ENCODE results near the gene SLC16A4. TPM values are rescaled to one million over a fixed set of nuclear protein-coding genes. Genes with fewer than 3 reads are reported as not detected.

Gene SLC16A4
- total and polyA plus RNA-seq, 2 experiments from 2014 or later: 0.94 to 1.6 TPM

GRCh38 chr1:110433213-110433612, 42.4 kb upstream of the SLC16A4 start:
- peaks cover 12% of the 10 kb centered on the region for H3K27me3 Mint-ChIP-seq (ENCODE audit: insufficient read depth, low read depth, poor library complexity)

More at GRCh38 chr1:110433213-110433612, 42.4 kb upstream of the SLC16A4 start:
- H3K4me2 ChIP-seq: peak overlapping the region; percentile 55; the same call in 1 of the 2 replicates
- H3K4me3 ChIP-seq: no peak overlapping the region
- ATAC-seq (no peak), DNase-seq (ENCODE audit: low spot score) (no peak)
- TF ChIP-seq CREB1 (CRISPR knock-in tag; IDR thresholded peaks at IDR 0.05; ENCODE audit: low read depth): no peak
- no peak for TF ChIP-seq STAT1 (IDR thresholded peaks at IDR 0.05; ENCODE audit: unreplicated experiment)
- no peak for TF ChIP-seq EZH2 (IDR thresholded peaks at IDR 0.05; ENCODE audit: low read depth, unreplicated experiment)
- no peak for TF ChIP-seq EZH2phosphoT487 (IDR thresholded peaks at IDR 0.05; ENCODE audit: unreplicated experiment)
- TF ChIP-seq REST (IDR thresholded peaks at IDR 0.05; ENCODE audit: unreplicated experiment): no peak
- TF ChIP-seq POLR2AphosphoS5 (IDR thresholded peaks at IDR 0.05; ENCODE audit: low read depth): no peak
- TF ChIP-seq, protein P1, sequence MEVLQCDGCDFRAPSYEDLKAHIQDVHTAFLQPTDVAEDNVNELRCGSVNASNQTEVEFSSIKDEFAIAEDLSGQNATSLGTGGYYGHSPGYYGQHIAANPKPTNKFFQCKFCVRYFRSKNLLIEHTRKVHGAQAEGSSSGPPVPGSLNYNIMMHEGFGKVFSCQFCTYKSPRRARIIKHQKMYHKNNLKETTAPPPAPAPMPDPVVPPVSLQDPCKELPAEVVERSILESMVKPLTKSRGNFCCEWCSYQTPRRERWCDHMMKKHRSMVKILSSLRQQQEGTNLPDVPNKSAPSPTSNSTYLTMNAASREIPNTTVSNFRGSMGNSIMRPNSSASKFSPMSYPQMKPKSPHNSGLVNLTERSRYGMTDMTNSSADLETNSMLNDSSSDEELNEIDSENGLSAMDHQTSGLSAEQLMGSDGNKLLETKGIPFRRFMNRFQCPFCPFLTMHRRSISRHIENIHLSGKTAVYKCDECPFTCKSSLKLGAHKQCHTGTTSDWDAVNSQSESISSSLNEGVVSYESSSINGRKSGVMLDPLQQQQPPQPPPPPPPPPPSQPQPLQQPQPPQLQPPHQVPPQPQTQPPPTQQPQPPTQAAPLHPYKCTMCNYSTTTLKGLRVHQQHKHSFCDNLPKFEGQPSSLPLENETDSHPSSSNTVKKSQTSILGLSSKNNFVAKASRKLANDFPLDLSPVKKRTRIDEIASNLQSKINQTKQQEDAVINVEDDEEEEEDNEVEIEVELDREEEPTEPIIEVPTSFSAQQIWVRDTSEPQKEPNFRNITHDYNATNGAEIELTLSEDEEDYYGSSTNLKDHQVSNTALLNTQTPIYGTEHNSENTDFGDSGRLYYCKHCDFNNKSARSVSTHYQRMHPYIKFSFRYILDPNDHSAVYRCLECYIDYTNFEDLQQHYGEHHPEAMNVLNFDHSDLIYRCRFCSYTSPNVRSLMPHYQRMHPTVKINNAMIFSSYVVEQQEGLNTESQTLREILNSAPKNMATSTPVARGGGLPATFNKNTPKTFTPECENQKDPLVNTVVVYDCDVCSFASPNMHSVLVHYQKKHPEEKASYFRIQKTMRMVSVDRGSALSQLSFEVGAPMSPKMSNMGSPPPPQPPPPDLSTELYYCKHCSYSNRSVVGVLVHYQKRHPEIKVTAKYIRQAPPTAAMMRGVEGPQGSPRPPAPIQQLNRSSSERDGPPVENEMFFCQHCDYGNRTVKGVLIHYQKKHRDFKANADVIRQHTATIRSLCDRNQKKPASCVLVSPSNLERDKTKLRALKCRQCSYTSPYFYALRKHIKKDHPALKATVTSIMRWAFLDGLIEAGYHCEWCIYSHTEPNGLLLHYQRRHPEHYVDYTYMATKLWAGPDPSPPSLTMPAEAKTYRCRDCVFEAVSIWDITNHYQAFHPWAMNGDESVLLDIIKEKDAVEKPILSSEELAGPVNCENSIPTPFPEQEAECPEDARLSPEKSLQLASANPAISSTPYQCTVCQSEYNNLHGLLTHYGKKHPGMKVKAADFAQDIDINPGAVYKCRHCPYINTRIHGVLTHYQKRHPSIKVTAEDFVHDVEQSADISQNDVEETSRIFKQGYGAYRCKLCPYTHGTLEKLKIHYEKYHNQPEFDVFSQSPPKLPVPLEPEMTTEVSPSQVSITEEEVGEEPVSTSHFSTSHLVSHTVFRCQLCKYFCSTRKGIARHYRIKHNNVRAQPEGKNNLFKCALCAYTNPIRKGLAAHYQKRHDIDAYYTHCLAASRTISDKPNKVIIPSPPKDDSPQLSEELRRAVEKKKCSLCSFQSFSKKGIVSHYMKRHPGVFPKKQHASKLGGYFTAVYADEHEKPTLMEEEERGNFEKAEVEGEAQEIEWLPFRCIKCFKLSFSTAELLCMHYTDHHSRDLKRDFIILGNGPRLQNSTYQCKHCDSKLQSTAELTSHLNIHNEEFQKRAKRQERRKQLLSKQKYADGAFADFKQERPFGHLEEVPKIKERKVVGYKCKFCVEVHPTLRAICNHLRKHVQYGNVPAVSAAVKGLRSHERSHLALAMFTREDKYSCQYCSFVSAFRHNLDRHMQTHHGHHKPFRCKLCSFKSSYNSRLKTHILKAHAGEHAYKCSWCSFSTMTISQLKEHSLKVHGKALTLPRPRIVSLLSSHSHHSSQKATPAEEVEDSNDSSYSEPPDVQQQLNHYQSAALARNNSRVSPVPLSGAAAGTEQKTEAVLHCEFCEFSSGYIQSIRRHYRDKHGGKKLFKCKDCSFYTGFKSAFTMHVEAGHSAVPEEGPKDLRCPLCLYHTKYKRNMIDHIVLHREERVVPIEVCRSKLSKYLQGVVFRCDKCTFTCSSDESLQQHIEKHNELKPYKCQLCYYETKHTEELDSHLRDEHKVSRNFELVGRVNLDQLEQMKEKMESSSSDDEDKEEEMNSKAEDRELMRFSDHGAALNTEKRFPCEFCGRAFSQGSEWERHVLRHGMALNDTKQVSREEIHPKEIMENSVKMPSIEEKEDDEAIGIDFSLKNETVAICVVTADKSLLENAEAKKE (CRISPR knock-in tag; IDR thresholded peaks at IDR 0.05): no peak
- TF ChIP-seq, protein P2, sequence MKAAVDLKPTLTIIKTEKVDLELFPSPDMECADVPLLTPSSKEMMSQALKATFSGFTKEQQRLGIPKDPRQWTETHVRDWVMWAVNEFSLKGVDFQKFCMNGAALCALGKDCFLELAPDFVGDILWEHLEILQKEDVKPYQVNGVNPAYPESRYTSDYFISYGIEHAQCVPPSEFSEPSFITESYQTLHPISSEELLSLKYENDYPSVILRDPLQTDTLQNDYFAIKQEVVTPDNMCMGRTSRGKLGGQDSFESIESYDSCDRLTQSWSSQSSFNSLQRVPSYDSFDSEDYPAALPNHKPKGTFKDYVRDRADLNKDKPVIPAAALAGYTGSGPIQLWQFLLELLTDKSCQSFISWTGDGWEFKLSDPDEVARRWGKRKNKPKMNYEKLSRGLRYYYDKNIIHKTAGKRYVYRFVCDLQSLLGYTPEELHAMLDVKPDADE (IDR thresholded peaks at IDR 0.05): no peak
- TF ChIP-seq NANOG (IDR thresholded peaks at IDR 0.05; ENCODE audit: borderline replicate concordance): no peak
- TF ChIP-seq ZNF331 (CRISPR knock-in tag; IDR thresholded peaks at IDR 0.05; ENCODE audit: low read depth): no peak
- TF ChIP-seq, protein P3, sequence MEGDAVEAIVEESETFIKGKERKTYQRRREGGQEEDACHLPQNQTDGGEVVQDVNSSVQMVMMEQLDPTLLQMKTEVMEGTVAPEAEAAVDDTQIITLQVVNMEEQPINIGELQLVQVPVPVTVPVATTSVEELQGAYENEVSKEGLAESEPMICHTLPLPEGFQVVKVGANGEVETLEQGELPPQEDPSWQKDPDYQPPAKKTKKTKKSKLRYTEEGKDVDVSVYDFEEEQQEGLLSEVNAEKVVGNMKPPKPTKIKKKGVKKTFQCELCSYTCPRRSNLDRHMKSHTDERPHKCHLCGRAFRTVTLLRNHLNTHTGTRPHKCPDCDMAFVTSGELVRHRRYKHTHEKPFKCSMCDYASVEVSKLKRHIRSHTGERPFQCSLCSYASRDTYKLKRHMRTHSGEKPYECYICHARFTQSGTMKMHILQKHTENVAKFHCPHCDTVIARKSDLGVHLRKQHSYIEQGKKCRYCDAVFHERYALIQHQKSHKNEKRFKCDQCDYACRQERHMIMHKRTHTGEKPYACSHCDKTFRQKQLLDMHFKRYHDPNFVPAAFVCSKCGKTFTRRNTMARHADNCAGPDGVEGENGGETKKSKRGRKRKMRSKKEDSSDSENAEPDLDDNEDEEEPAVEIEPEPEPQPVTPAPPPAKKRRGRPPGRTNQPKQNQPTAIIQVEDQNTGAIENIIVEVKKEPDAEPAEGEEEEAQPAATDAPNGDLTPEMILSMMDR (conservative IDR thresholded peaks at IDR 0.05; ENCODE audit: low read depth in 2 of 2): no peak
- no peak for TF ChIP-seq JUNB (IDR thresholded peaks at IDR 0.05; ENCODE audit: unreplicated experiment)
- no peak for TF ChIP-seq ZNF114 (CRISPR knock-in tag; IDR thresholded peaks at IDR 0.05)
- H3K4me1 ChIP-seq (ENCODE audit: insufficient read depth): peaks cover 14% of the 10 kb centered on the region
- no peak overlapping the region for H3K4me3 Mint-ChIP-seq
- no peak overlapping the region for H3K27ac Mint-ChIP-seq
- H3K27me3 ChIP-seq (ENCODE audit: insufficient read depth): no peaks in the 10 kb centered on the region
- no peaks in the 10 kb centered on the region for H3K36me3 ChIP-seq (ENCODE audit: insufficient read depth)
- no peak overlapping the region for H3K27ac ChIP-seq (ENCODE audit: low read depth)
- no peaks in the 10 kb centered on the region for H3K9me3 Mint-ChIP-seq
- no peaks in the 10 kb centered on the region for H3K36me3 Mint-ChIP-seq (ENCODE audit: low read depth)
- H3K4me1 Mint-ChIP-seq: peaks cover 25% of the 10 kb centered on the region
- no peaks in the 10 kb centered on the region for H4K20me1 ChIP-seq (replicated peaks; ENCODE audit: insufficient read depth)
- peak overlapping the region; percentile 93; the same call in 1 of the 2 replicates for H2AFZ ChIP-seq
- no peaks in the 10 kb centered on the region for H3K9me2 ChIP-seq (ENCODE audit: insufficient read depth)
- no peaks in the 10 kb centered on the region for H3F3A ChIP-seq (replicated peaks; ENCODE audit: low read depth)
- H3K79me2 ChIP-seq (replicated peaks; ENCODE audit: insufficient read depth): no peaks in the 10 kb centered on the region

Data from GM23338 (cell line).